ENCODE data around the gene CDK16.
A peak's percentile ranks its signal among the peaks of the same experiment; 100 is the strongest.

Gene CDK16

DNA sequence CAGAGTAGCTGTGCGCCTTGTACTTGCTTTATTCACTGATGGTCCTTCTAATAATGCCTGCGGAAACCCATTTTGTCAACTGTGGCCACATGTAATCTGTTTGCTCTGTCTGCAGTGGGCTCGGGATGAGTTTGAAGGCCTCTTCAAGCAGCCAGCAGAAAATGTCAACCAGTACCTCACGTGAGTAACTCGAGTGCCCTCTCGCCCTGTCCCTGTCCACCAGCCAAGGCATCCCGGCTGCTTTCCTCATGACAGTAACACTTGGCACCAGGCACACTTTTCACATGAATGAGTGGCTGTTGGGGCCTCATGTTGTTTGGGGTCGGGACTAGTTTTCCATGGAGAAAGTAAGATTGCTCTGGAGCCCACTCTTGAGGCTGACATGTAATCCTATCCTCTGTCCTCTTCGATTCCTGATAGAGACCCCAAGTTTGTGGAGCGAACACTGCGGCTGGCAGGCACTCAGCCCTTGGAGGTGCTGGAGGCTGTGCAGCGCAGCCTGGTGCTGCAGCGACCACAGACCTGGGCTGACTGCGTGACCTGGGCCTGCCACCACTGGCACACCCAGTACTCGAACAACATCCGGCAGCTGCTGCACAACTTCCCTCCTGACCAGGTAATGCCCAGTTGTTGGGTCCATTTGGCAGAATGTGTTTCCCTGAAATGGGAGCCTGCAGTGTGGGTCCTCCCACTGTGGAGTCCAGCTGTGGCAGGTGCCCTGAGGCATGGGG lies 8.8 kb upstream of the CDK16 start:
- DNase-seq (ENCODE audit: low spot score) = no peak

- DNase-seq (ENCODE audit: low spot score) = no peak
These were observed 7.6 kb upstream of the CDK16 start for GRCh38 chrX:47210661-47211425.

DNA sequence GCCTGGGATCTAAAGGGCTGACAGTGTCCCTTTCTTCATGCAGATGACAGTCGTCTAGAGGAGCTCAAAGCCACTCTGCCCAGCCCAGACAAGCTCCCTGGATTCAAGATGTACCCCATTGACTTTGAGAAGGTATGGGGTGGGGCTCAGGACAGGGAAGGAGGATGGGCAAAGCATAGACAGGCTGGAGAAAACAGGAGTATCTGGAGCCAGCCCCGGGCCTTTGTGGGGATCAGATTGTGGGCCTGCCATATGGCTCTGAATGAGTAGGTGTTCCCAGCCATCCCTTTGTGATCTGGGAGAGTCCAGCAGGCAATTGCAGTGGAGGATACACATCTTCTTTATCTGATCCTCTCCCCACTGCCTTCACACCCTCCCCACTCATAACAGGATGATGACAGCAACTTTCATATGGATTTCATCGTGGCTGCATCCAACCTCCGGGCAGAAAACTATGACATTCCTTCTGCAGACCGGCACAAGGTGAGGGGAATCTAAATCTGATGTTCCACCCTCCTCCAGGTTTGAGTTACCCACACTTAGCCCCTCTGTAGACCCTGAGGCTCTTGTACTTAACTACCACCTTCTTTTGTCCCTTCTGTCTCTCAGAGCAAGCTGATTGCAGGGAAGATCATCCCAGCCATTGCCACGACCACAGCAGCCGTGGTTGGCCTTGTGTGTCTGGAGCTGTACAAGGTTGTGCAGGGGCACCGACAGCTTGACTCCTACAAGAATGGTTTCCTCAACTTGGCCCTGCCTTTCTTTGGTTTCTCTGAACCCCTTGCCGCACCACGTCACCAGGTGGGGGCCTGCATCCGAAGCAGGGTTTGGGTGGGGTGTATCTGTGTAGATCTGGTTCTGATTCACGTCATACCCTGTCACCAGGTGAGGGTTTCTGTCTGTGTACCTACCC lies 5.8 kb upstream of the CDK16 start:
- no peak for DNase-seq (ENCODE audit: low spot score)

- DNase-seq (ENCODE audit: low spot score) = no peak
These were observed 3.9 kb upstream of the CDK16 start for GRCh38 chrX:47214435-47215077.

GRCh38 chrX:47215291-47215900 lies 3.1 kb upstream of the CDK16 start:
- no peak for DNase-seq (ENCODE audit: low spot score)

DNA sequence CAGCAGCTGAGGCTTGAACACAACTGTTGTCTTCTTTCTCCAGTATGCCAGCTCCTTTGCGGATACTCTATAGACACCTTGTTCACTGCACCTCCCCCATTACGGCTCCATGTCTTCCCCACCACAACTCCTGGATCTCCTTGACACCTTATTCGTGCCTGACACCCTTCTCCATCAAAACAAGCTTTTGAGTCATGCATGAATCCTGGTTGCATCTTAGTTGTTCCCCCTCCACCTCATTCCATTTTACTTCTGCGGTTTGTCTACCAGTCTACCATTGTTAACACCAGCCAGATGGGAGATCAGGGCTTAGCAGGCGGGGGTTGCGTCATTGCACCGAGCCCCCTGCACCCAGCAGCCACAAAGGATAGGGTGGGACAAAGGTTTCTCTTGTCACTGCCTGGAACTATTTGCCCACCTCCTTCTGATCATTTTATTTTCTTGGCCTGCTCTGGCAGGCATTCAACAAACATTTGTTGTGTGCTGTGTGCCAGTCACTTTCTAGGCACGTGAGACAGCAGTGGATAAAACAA lies 2.0 kb upstream of the CDK16 start:
- DNase-seq (ENCODE audit: low spot score) = no peak

GRCh38 chrX:47217121-47217851 lies 1.2 kb upstream of the CDK16 start:
- DNase-seq (ENCODE audit: low spot score) = peak; percentile 65

DNA sequence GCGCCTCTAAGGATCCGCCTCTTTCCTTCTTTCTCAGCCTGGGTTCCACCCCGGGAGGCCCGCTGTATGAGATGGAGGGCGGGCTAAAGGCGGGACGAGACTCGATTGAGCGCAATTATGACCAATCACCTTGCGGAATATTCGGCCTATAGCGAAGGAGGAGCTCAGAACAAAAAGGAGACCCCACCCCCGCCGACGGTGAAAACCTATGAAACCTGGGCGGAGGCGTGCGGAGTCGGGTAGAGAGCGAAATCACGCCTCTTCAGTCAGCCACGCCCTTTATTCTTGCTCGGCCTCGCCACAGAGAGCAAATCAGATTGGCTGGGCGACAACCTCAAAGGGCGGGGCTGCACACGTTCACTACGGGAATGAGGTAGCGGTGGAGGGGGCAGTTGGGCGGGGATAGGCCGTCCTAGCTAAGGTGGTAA lies 615 bp upstream of the CDK16 start:
- DNase-seq (ENCODE audit: low spot score) = peak; percentile 99

DNA sequence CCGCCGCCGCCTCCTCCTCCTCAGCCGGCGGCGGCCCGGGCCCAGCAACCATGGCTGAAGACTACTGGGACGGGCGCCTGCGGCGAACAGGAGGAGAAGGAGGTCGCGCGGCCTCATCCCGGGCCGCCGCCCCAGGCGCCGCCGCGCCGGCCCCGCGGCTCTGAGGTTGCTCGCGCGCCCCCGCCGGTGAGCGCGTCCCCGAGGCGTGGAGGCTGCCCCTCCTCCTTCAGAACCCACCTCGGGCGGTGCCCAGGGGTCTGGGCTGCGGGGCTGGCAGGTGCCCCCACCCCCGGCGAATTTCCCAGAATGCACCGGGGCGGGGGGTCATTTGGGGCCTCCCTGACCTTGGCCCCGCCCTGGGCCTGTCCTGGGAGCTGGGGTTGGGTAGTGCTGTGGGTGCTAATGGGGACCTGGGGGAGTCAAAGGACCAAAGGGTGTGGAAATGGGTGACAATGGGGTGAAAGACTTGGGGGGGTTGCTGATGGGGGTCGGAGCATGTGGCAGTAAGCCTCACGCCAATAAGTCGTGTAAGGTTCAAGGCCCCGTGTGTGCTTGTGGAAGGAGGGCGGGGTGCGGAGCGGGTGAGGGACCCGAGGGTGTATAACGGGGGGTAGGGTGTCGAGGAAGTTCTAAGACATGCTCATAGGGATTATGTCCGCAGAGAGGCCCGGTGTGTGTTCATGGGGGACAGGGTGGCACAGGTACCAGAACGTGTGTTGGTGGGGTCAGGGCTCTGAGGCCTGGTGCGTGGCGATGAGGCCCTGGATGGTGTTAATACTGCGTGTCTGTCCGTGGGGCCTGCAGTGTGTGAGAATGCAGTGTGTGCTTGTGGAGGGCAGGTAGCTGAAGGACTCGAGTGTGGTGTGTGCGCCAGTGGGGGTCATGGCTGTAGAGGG lies 687 bp downstream of the CDK16 start:
- no peak for DNase-seq (ENCODE audit: low spot score)

DNA sequence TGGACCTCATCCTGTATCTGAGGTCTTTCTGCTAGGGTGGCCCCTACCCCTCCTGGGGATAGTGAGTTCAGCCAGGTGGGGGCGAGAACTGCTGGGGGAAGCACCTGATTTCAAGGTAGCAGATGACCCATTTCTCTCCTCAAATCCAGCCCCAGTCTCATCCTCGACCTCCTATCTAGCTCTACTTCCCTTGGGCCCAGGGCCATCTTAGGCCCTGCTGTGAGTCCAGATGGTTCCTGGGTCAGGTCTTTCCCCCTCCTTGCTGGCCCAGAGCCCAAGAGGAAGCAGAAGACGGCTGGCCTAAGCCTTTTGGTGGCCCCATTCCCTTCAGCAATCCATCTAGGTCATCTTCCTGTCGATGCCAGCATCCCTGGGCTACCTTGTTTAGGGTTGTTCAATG lies 3.3 kb downstream of the CDK16 start:
- DNase-seq (ENCODE audit: low spot score) = no peak

- no peak for DNase-seq (ENCODE audit: low spot score)
These were observed 4.4 kb downstream of the CDK16 start for GRCh38 chrX:47222751-47223350.

- no peak for DNase-seq (ENCODE audit: low spot score)
These were observed 5.2 kb downstream of the CDK16 start for GRCh38 chrX:47223476-47224250.

DNA sequence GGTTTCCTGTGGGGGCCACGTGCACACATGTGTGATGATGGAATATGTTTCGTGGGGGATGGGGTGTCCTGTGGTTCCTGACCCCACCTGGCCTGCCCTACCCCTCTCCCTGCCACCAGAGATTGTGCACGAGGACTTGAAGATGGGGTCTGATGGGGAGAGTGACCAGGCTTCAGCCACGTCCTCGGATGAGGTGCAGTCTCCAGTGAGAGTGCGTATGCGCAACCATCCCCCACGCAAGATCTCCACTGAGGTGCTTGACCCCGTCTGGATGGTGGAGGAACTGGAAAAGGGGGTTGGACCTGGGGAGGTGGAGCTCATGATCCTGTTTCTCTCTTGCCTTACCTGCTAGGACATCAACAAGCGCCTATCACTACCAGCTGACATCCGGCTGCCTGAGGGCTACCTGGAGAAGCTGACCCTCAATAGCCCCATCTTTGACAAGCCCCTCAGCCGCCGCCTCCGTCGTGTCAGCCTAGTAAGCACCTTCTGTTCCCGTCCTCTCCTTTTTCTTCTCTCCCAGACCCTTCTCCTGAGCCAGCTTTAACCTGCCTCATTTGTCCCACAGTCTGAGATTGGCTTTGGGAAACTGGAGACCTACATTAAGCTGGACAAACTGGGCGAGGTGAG lies 5.9 kb downstream of the CDK16 start:
- DNase-seq (ENCODE audit: low spot score) = no peak

DNA sequence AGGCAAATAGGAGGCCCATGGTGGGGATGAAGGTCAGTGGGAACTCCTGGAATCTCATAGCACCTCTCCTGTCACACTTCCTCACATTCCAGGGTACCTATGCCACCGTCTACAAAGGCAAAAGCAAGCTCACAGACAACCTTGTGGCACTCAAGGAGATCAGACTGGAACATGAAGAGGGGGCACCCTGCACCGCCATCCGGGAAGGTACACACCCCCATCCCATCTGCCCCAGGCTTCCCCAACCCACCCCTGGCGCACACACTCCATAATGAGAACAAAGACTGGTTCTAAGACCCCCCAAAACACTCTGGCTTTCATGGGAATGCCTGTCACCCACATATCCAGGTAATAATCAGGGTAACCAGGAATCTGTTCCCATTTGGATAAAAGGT lies 6.4 kb downstream of the CDK16 start:
- DNase-seq (ENCODE audit: low spot score) = no peak

- DNase-seq (ENCODE audit: low spot score) = no peak
These were observed 7.6 kb downstream of the CDK16 start for GRCh38 chrX:47226071-47226470.

- DNase-seq (ENCODE audit: low spot score) = no peak
These were observed 8.3 kb downstream of the CDK16 start for GRCh38 chrX:47226531-47227333.

- no peak for DNase-seq (ENCODE audit: low spot score)
These were observed 8.8 kb downstream of the CDK16 start for GRCh38 chrX:47227334-47227583.
